Breast epithelium (tissue), 3 donors: ENCODE results near the gene METTL25.

Experiments
- POLR2A ChIP-seq: fragments of 450-650 bp; IDR thresholded peaks from one replicate; pipeline ENCODE4 v1.6.1; 2016; ENCODE audit warnings: antibody characterized with exemption, mild to moderate bottlenecking, moderate library complexity
- TF ChIP-seq, protein P1 (sequence below), 3 donors: fragments of 450-650 bp; IDR thresholded peaks; one replicate each; pipeline ENCODE4 v1.5.1; 2016 to 2017; ENCODE audit warnings: antibody characterized with exemption in 3 of 3, mild to moderate bottlenecking in 3 of 3, moderate library complexity in 3 of 3

DNA sequence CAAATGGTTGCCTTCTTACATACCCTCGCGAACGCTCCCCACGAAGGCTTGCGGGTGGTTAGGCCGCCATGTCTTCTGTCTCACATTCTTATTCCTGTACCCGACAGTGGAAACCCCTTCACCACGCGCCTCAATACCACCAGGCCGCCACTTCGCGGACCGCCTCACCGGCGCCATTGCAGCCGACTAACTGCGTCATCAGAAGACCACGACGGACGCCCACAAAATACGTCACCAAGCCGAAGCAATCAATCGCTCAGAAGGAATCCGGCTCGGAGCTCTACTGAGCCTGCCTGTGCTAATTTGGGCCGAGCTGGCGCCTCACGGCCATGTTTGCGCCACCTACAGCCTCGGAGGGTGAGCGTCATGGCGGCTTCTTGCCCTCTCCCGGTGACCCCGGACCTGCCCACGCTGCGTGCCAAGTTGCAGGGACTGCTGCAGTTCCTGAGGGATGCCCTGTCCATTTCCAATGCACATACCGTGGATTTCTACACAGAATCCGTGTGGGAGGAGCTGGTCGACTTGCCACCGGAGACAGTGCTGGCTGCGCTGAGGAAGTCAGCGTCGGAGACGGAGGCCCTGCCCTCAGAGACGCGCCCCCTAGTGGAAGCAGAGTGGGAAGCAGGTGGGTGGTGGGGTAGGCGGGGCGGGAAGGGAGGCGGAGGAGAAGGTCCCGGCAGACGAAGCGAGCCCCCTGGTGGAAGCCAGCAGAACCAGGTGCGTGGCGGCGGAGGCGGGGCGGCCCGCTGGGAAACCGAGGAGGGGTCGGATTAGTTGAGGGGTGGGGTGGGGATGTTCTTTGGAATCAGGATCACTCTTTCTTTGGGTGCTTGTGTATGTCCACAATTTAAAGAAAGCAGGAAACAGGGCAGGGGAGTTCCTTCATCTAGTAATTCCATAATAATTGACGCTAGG, at the start of gene METTL25, which contains the start of gene CCDC59:
- peak; percentile 74 for TF ChIP-seq POLR2A
- TF ChIP-seq, protein P1, sequence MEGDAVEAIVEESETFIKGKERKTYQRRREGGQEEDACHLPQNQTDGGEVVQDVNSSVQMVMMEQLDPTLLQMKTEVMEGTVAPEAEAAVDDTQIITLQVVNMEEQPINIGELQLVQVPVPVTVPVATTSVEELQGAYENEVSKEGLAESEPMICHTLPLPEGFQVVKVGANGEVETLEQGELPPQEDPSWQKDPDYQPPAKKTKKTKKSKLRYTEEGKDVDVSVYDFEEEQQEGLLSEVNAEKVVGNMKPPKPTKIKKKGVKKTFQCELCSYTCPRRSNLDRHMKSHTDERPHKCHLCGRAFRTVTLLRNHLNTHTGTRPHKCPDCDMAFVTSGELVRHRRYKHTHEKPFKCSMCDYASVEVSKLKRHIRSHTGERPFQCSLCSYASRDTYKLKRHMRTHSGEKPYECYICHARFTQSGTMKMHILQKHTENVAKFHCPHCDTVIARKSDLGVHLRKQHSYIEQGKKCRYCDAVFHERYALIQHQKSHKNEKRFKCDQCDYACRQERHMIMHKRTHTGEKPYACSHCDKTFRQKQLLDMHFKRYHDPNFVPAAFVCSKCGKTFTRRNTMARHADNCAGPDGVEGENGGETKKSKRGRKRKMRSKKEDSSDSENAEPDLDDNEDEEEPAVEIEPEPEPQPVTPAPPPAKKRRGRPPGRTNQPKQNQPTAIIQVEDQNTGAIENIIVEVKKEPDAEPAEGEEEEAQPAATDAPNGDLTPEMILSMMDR (IDR thresholded peaks at IDR 0.05): peak; percentile 82 to 99 (median 96)
